ENCODE results near the gene CAPN5.
"Not testable (repeated sequence)": the region's sequence is repeated elsewhere in the genome, so short reads cannot be mapped to it uniquely, and the experiment has no call there.

Gene CAPN5

DNA sequence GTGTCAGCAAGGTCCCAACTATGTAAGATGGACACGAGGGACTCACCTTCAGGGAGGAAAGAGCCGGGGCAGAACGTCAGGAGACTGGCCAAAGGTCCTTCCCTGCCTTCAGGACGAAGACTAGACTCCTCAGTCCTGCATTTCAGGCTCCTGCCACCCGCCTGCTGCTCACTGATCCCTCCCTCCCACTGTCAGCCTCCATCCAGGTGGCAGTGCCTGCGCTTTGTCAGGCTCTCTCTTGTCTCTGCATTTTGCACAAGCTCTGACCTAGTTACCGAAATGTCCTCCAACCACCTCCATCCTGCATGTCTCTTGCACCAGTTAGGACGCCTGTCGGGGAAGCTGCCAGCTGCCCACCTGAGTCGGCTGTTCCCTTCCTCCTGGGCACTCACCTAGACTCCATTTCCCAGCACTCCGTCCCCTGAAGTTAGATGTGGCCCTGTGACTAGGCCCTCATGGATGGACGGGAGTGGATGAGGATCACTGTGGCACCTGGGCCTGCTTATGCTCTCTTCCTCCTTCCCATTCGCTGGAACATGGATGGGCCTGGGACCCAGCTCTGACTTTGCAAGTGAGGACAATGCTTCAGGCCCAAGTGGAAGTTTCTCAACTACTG lies 24.6 kb upstream of the CAPN5 start:
- DNase-seq (ENCODE audit: extremely low read depth in 1 of 2, low read depth in 1 of 2), result no peak

GRCh38 chr11:77044356-77044755 lies 22.4 kb upstream of the CAPN5 start:
- DNase-seq (ENCODE audit: extremely low read depth in 1 of 2, low read depth in 1 of 2), result no peak

DNA sequence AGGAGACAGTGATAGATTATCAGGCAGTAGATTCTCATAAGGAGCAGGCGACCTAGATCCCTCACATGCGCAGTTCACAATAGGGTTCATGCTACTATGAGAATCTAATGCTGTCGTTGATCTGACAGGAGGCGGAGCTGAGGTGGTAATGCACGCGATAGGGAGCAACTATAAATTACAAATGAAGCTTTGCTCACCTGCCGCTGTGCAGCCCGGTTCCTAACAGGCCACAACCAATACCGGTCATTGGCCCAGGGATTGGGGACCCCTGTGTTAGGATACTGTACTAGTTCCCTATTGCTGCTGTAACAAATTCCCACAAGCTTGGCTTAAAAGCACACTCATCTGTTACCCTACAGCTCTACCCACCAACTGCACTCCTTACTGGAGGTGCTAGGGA lies 21.9 kb upstream of the CAPN5 start:
- no peak for DNase-seq (ENCODE audit: extremely low read depth in 1 of 2, low read depth in 1 of 2)

DNA sequence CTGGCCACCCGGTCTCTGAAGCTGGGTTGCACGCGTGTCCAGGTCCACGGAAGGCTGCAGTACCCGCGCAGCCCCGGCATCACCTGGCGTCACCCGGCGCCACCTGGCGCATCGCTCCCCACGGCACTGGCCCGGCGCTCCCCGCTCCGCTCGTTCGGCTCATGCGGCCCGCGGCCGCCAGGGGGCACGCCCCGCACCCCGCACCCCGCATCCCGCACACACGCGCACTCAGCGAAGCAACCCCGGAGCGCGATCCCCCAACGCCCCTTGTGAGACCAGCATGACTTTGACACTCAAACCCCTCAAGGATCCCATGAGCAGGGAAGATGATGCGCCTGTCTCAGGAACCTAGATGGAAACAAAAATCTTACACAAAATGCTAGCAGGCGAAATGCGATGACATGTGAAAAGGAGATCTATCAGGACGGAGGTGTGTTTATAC lies 20.7 kb upstream of the CAPN5 start:
- DNase-seq (ENCODE audit: extremely low read depth in 1 of 2, low read depth in 1 of 2), result peak in 1 of 2 donors; percentile 14

- peak in 1 of 2 donors; percentile 68 for DNase-seq (ENCODE audit: extremely low read depth in 1 of 2, low read depth in 1 of 2)
These were observed 19.5 kb upstream of the CAPN5 start for GRCh38 chr11:77047007-77047927.

GRCh38 chr11:77047928-77048446 lies 18.8 kb upstream of the CAPN5 start:
- DNase-seq (ENCODE audit: extremely low read depth in 1 of 2, low read depth in 1 of 2), result not testable (repeated sequence)

- DNase-seq (ENCODE audit: extremely low read depth in 1 of 2, low read depth in 1 of 2), result no peak
These were observed 17.7 kb upstream of the CAPN5 start for GRCh38 chr11:77049026-77049425.

DNA sequence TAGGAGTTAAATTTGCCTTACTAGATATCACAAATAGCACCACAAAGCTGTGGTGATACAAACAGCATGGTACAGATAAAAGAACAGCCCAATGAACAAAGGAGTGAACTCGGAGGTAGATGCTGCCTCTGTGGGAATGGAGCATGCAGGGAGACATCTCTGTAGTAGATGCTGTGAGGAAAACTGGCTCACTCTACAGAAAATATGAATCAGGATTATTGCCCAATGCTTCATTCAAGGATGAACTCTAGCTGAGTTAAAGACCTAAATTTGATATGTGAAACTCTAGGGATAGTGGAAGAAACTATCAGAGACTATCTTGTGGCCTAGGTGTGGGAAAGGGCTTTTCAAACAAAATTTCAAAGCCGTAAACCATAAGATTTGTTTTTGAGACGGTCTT lies 15.3 kb upstream of the CAPN5 start:
- no peak for DNase-seq (ENCODE audit: extremely low read depth in 1 of 2, low read depth in 1 of 2)

DNA sequence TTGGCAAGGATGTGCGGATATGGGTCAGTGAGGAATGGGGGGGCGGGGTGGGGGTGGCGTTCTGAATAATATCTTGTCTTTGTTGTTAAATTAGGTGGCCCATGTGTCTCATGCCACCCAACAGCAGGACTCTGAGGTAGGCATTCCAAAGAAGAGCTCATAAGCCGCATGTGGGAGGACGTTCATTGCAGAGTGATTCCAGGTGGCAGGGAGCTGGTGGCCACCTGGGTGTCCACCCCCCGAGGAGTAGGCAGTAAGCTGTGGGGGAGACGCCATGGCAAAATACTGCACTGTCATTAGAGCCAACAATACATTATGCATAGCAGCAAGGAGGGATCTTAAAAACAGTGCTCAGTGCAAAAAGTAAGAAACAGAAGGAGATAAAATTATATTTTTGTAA lies 14.3 kb upstream of the CAPN5 start:
- no peak for DNase-seq (ENCODE audit: extremely low read depth in 1 of 2, low read depth in 1 of 2)

GRCh38 chr11:77053217-77054015 lies 13.4 kb upstream of the CAPN5 start:
- DNase-seq (ENCODE audit: extremely low read depth in 1 of 2, low read depth in 1 of 2), result no peak

DNA sequence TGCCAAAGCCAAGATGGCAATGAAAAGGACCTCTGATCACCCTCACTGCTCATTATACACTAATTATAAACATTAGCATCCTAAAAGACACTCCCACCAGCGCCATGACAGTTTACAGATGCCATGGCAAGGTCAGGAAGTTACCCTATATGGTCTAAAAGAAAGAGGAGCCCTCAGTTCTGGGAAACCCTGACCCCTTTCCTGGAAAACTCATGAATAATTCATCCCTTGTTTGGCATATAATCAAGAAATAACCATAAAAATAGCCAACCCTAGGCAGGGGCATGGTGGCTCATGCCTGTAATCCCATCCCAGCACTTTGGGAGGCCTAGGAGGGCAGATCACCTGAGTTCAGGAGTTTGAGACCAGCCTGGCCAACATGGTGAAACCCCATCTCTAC lies 12.7 kb upstream of the CAPN5 start:
- DNase-seq (ENCODE audit: extremely low read depth in 1 of 2, low read depth in 1 of 2), result no peak

DNA sequence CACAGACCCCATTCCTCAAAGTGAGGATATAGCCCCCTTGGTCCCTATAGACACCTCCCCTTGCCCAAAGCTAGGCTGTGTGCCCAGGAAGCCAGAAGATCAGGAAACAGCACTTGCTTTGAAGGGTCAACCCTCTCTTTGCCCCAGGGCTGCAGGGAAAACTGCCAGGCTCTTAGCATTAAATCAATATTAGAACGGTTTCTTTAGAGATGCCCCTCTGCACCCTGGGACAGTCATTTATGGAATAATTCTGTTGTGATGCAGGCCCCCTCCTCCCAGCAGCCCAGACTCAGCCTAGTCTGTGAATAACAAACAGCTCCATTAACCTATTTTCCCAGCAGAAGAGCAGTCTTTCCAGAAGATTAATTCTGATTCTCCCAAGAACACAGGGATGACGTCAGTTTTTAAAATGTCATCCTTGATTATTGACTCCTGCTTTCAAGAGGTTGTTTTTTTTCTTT lies 11.6 kb upstream of the CAPN5 start:
- no peak for DNase-seq (ENCODE audit: extremely low read depth in 1 of 2, low read depth in 1 of 2)

- DNase-seq (ENCODE audit: extremely low read depth in 1 of 2, low read depth in 1 of 2), result no peak
These were observed 10.9 kb upstream of the CAPN5 start for GRCh38 chr11:77055913-77056312.

- no peak for DNase-seq (ENCODE audit: extremely low read depth in 1 of 2, low read depth in 1 of 2)
These were observed 9.9 kb upstream of the CAPN5 start for GRCh38 chr11:77056814-77057402.

- DNase-seq (ENCODE audit: extremely low read depth in 1 of 2, low read depth in 1 of 2), result no peak
These were observed 8.8 kb upstream of the CAPN5 start for GRCh38 chr11:77057938-77058474.

DNA sequence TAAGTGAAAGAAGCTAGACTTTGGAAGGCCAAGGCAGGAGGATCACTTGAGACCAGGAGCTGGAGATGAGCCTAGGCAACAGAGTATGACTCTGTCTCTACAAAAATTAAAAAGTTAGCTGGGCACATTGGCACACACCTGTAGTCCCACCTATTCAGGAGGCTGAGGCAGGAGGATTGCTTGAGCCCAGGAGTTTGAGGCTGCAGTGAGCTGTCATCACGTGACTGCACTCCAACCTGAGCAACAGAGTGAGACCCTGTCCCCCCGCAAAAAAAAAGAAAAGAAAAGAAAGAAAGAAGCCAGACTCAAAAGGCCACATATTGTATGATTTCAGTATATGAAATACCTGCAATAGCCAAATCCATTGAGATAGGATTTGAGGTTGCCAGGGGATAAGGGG lies 7.9 kb upstream of the CAPN5 start:
- no peak for DNase-seq (ENCODE audit: extremely low read depth in 1 of 2, low read depth in 1 of 2)

GRCh38 chr11:77059806-77060205 lies 7.0 kb upstream of the CAPN5 start:
- DNase-seq (ENCODE audit: extremely low read depth in 1 of 2, low read depth in 1 of 2), result no peak

DNA sequence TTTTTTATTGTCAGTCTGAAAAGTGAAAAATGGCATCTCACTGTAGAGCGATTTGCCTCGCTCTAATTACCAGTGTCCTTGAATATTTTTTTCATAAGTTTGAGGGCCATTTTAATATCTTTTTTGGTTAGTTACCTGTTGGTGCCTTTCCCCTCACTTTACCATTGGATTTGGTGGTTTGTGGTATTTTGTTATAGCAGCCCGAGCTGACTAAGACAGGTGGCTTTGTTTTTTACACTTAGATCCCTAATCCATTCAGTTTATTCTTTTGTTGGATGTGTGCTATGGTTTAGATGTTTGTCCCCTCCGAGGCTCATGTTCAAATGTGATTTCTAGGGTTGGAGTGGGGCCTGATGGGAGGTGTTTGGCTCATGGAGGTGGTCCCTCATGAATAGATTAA lies 6.5 kb upstream of the CAPN5 start:
- DNase-seq (ENCODE audit: extremely low read depth in 1 of 2, low read depth in 1 of 2), result no peak

DNA sequence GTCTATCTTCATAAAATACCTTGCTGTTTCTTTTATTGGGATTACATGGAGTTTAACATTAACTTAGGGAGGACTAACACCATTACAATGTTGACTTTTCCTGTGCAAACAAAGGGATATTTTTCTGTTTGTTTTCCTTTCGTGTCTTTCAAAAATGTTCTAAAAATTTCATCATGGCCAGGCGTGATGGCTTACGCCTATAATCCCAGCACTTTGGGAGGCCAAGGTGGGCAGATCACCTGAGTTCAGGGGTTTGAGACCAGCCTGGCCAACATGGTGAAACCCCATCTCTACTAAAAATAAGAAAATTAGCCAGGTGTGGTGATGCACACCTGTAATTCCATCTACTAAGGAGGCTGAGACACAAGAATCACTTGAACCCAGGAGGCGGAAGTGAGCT lies 5.5 kb upstream of the CAPN5 start:
- not testable (repeated sequence) for DNase-seq (ENCODE audit: extremely low read depth in 1 of 2, low read depth in 1 of 2)

DNA sequence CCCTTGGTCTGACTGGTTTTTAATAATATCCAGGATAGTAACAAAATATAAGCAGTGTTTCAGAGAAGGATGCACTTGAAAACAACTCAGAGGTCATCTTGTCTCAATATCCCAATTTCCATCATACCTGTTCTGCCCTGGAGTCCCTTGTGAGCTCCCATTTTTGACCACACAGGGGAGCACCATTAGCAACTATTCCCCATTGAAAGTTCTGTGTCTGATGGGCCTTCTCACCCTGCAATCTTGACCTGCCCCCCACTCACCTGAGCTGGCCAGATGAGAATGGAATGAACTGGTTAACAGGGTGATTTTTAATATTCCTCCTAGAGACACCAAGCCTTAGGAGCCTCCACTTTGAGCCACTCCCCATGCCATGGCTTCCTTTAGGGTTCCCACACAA lies 3.8 kb upstream of the CAPN5 start:
- no peak for DNase-seq (ENCODE audit: extremely low read depth in 1 of 2, low read depth in 1 of 2)

Measured in stimulated activated CD8-positive, alpha-beta memory T cell treated with anti-CD3 and anti-CD28 coated beads, Interleukin-7, amount 100 ng/mL, for 48 hours (primary cell).